ENCODE measurements around the gene SPEN.
"Not testable (repeated sequence)": the region's sequence is repeated elsewhere in the genome, so short reads cannot be mapped to it uniquely, and the experiment has no call there.

The SPEN gene

DNA sequence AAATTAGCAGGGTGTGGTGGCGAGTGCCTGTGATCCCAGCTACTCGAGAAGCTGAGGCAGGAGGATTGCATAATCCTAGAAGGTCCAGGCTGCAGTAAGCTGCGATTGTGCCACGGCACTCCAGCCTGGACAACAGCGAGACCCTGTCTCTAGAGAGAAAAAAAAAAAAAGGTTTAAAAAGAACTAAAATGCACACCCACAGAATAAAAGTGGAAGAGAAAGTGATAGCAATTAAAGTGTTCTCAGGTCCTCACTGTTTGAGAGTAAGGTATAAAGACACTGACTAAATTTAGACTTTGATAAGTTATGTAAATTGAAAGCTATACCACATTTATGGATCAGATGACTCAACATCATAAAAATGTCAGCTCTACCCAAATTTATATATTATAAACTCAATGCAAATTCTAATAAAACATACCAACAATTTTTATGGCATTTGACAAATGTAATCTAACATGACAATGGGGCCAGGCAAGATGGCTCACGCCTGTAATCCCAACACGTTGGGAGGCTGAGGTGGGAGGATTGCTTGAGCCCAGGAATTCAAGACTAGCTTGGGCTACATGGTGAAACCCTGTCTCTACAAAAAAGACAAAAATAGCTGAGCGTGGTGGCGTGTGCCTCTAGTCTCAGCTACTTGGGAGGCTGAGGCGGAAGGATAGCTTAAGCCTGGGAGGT, 116.6 kb downstream of the SPEN start:
- no peak for DNase-seq

GRCh38 chr1:15965228-15965767, 117.8 kb downstream of the SPEN start:
- no peak for DNase-seq

- no peak for DNase-seq
Observed at GRCh38 chr1:15966081-15966955, 118.8 kb downstream of the SPEN start.

GRCh38 chr1:15966956-15967344, 119.4 kb downstream of the SPEN start:
- no peak for DNase-seq

DNA sequence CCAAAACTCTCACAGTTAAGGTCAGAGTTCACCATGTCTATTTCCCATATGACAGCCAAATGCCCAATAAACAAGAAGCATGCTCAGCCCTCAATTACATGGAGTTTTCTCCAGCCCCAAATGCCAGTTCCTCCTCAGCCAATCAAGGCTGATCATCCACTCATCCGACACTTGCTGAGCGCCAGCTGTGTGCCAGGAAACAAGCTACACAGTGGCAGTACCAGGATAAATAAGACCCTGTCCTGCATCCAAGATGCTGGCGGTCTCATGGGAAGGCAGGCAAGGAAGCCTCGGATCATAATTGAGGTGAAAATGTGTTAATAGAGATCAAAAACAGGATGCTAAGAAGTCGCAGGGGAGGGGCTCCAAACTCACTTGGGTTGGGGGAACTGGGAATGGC, 120.7 kb downstream of the SPEN start:
- no peak for DNase-seq

- DNase-seq = no peak
Observed at GRCh38 chr1:15969321-15969880, 121.9 kb downstream of the SPEN start.

DNA sequence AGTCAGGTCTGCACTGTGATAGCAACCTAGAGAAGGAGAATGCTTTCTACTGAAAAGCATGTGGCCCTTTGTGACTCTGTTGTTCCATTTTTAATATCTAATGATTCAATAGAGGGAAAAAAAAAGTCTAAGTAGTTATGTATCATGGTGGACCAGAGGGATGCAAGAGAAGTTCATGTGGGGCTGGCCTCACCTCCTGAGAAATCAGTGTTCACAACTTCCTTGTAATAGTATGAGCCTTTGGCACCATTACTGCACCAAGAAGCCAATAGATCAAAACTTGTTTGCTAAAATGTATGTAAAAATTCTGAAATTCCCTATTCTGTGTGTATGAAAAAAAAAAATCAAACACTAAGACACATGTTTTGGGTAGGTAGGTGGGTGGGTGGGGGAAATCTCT, 123.4 kb downstream of the SPEN start:
- no peak for DNase-seq

GRCh38 chr1:15972409-15972808, 124.9 kb downstream of the SPEN start:
- DNase-seq = no peak

DNA sequence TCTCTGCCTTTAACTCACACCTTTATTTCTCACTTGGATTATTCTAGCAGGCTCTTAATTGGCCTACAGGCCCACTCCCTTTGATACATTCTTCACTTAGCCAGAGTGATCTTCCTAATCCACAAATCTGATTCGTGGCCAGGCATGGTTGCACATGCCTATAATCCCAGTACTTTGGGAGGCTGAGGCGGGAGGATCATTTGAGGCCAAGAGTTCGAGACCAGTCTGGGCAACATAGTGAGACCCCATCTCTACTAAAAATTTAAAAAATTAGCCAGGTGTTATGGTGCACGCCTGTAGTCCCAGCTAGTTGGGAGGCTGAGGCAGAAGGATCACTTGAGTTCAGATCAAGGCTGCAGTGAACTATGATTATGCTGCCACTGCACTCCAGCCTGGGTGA, 126.3 kb downstream of the SPEN start:
- DNase-seq = no peak

- DNase-seq = no peak
Observed at GRCh38 chr1:15974855-15975254, 127.3 kb downstream of the SPEN start.

- DNase-seq = peak; percentile 38
Observed at GRCh38 chr1:15975358-15975804, 127.9 kb downstream of the SPEN start.

- peak; percentile 97 for DNase-seq
Observed at GRCh38 chr1:15975805-15976680, 128.5 kb downstream of the SPEN start, which contains the start of gene ZBTB17. Gene ZBTB17 (minus strand): TSS chr1:15976101. CDS start chr1:15948495, 27,606 bp downstream.

DNA sequence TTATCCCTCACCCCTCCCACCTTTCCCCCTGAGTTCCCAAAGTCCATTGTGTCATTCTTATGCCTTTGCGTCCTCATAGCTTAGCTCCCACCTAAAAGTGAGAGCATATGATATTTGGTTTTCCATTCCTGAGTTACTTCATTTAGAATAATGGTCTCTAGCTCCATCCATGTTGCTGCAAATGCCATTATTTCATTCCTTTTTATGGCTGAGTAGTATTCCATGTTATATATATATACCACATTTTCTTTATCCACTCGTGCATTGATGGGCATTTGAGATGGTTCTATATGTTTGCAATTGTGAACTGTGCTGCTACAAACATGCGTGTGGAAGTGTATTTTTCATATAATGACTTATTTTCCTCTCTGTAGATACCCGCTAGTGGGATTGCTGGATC, 130.4 kb downstream of the SPEN start:
- not testable (repeated sequence) for DNase-seq

DNA sequence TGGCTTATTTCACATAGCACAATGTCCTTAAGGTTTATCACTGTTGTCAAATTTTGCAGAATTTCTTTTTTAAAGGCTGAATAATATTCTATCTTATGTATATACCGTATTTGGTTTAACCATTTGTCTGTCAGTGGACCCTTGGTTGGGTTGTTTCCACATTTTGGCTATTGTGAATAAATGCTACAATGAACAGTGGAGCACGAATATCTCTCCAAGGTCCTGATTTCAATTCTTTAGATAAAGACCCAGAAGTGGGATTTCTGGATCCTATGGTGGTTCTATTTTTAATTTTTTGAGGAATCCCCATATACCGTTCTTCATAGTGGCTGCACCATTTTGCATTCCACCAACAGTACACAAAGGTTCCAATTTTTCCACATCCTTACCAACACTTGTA, 134.2 kb downstream of the SPEN start:
- no peak for DNase-seq

DNA sequence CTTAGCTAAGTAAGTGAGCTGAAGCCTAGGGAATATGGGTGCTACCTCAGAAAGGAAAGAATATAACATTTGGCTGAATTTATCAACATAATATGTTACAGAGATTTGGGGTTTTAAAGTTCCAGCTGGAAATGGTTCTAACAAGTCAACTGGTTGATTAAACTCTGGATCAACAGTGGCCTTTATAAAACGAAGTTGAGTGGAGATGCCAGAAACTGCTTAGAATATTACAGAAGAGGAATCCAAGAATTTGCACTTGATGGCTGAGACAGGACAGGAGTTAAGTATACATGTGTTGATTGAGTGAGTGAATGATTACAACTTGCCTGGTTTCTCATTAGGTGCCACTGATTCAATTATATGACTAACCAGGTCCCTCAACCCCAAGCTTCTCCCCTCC, 135.8 kb downstream of the SPEN start:
- DNase-seq = no peak

- DNase-seq = no peak
Observed at GRCh38 chr1:15985611-15986297, 138.2 kb downstream of the SPEN start.

- no peak for DNase-seq
Observed at GRCh38 chr1:15988856-15989736, 141.6 kb downstream of the SPEN start.

GRCh38 chr1:15989776-15990175, 142.3 kb downstream of the SPEN start:
- no peak for DNase-seq

Measured in NCI-H1092 (cell line).